H9 (cell line): ENCODE data around the gene TUBGCP6. TPM values are rescaled to one million over a fixed set of nuclear protein-coding genes. Genes with fewer than 3 reads are reported as not detected.

ENCODE experiments used
- DNase-seq: peaks from one replicate; pipeline ENCODE4 v3.0.0-alpha.2; 2017
- H2AFZ ChIP-seq: one replicate; pipeline ENCODE4 v1.6.1; 2013; ENCODE audit warnings: mild to moderate bottlenecking, low read length, control low read depth, moderate library complexity
- H2AK5ac ChIP-seq: 2 replicates; pipeline ENCODE4 v1.6.1; 2013; ENCODE audit warnings: low read length, control low read depth, mixed read lengths; ENCODE audit not compliant: insufficient read length
- H2BK120ac ChIP-seq: one replicate; pipeline ENCODE4 v1.6.1; 2013; ENCODE audit warnings: low read depth, mild to moderate bottlenecking, low read length, control low read depth, inconsistent platforms; ENCODE audit not compliant: poor library complexity, severe bottlenecking
- H2BK12ac ChIP-seq: 2 replicates; pipeline ENCODE4 v1.6.1; 2013; ENCODE audit warnings: low read length, control low read depth, mixed read lengths, low read depth; ENCODE audit not compliant: insufficient read length
- H2BK15ac ChIP-seq: 2 replicates; pipeline ENCODE4 v1.6.1; 2013; ENCODE audit warnings: low read depth, low read length, control low read depth
- H2BK20ac ChIP-seq: one replicate; pipeline ENCODE4 v1.6.1; 2013; ENCODE audit warnings: low read depth, mild to moderate bottlenecking, low read length, control low read depth, inconsistent platforms; ENCODE audit not compliant: poor library complexity, severe bottlenecking
- H2BK5ac ChIP-seq: 2 replicates; pipeline ENCODE4 v1.6.1; 2013; ENCODE audit warnings: low read length, control low read depth, mixed read lengths; ENCODE audit not compliant: insufficient read length
- H3K14ac ChIP-seq: 2 replicates; pipeline ENCODE4 v1.6.1; 2013; ENCODE audit warnings: low read length, control low read depth; ENCODE audit not compliant: insufficient read depth
- H3K18ac ChIP-seq: 2 replicates; pipeline ENCODE4 v1.6.1; 2013; ENCODE audit warnings: low read depth, mild to moderate bottlenecking, mixed read lengths, low read length, control low read depth; ENCODE audit not compliant: insufficient read length
- H3K23ac ChIP-seq: 2 replicates; pipeline ENCODE4 v1.6.1; 2013; ENCODE audit warnings: low read length, control low read depth, mixed read lengths, low read depth; ENCODE audit not compliant: insufficient read length
- H3K23me2 ChIP-seq: 2 replicates; pipeline ENCODE4 v1.6.1; 2013; ENCODE audit warnings: low read depth, mild to moderate bottlenecking, mixed read lengths, low read length, control low read depth; ENCODE audit not compliant: insufficient read length, poor library complexity, severe bottlenecking
- H3K27ac ChIP-seq: 2 replicates; pipeline ENCODE4 v1.5.1; 2013; ENCODE audit warnings: low read length, control low read depth, mixed read lengths, low read depth; ENCODE audit not compliant: insufficient read length
- H3K27me3 ChIP-seq: 2 replicates; pipeline ENCODE4 v1.6.1; 2013; ENCODE audit warnings: low read length, control low read depth, inconsistent platforms; ENCODE audit not compliant: insufficient read depth
- H3K4ac ChIP-seq: 2 replicates; pipeline ENCODE4 v1.6.1; 2013; ENCODE audit warnings: low read depth, mild to moderate bottlenecking, control low read depth, inconsistent platforms, low read length, moderate library complexity
- H3K4me1 ChIP-seq: 2 replicates; pipeline ENCODE4 v1.6.1; 2013; ENCODE audit warnings: low read length, control low read depth, inconsistent platforms; ENCODE audit not compliant: insufficient read depth
- H3K4me2 ChIP-seq: 2 replicates; pipeline ENCODE4 v1.6.1; 2013; ENCODE audit warnings: low read length, control low read depth, mixed read lengths; ENCODE audit not compliant: insufficient read length, insufficient read depth
- H3K56ac ChIP-seq: 2 replicates; pipeline ENCODE4 v1.6.1; 2013; ENCODE audit warnings: low read depth, mild to moderate bottlenecking, mixed read lengths, low read length, control low read depth; ENCODE audit not compliant: insufficient read length
- H3K79me1 ChIP-seq: 2 replicates; pipeline ENCODE4 v1.6.1; 2013; ENCODE audit warnings: low read depth, mild to moderate bottlenecking, moderate library complexity, low read length, control low read depth, inconsistent platforms; ENCODE audit not compliant: insufficient read depth, poor library complexity, severe bottlenecking
- H3K79me2 ChIP-seq: 2 replicates; pipeline ENCODE4 v1.6.1; 2013; ENCODE audit warnings: low read length, control low read depth, inconsistent platforms; ENCODE audit not compliant: insufficient read depth
- H3K9ac ChIP-seq: 2 replicates; pipeline ENCODE4 v1.6.1; 2013; ENCODE audit warnings: low read length, control low read depth, mixed read lengths; ENCODE audit not compliant: insufficient read length; ENCODE audit errors: extremely low read depth
- H3K9me3 ChIP-seq: one replicate; pipeline ENCODE4 v1.6.1; 2013; ENCODE audit warnings: low read depth, low read length, inconsistent platforms; ENCODE audit not compliant: control insufficient read depth
- H3T11ph ChIP-seq: one replicate; pipeline ENCODE4 v1.6.1; 2013; ENCODE audit warnings: mild to moderate bottlenecking, low read length, control low read depth, inconsistent platforms
- H4K20me1 ChIP-seq: one replicate; pipeline ENCODE4 v1.6.1; 2013; ENCODE audit not compliant: control insufficient read depth, insufficient read length, insufficient read depth
- H4K5ac ChIP-seq: 2 replicates; pipeline ENCODE4 v1.6.1; 2013; ENCODE audit warnings: low read depth, mild to moderate bottlenecking, mixed read lengths, low read length, control low read depth; ENCODE audit not compliant: insufficient read length
- H4K8ac ChIP-seq: replicated peaks from 2 replicates; pipeline ENCODE4 v1.6.1; 2013; ENCODE audit warnings: low read length, control low read depth, mixed read lengths, low read depth; ENCODE audit not compliant: insufficient read length
- H4K91ac ChIP-seq: 2 replicates; pipeline ENCODE4 v1.6.1; 2013; ENCODE audit warnings: low read depth, mild to moderate bottlenecking, moderate library complexity, mixed read lengths, low read length, control low read depth; ENCODE audit not compliant: insufficient read length
- H3K27ac Mint-ChIP-seq, 3 experiments: 2 replicates in 2 of 3; 3 replicates in 1 of 3; pipeline ENCODE4 v1.8.0; 2020 to 2021; ENCODE audit warnings: mixed read lengths in 3 of 3, mild to moderate bottlenecking in 1 of 3, moderate library complexity in 1 of 3
- H3K27me3 Mint-ChIP-seq: 2 replicates; pipeline ENCODE4 v1.8.0; 2021; ENCODE audit warnings: low read depth, mild to moderate bottlenecking, moderate library complexity, mixed read lengths
- H3K36me3 Mint-ChIP-seq, 3 experiments: 2 replicates in 2 of 3; 3 replicates in 1 of 3; pipeline ENCODE4 v1.8.0; 2020 to 2021; ENCODE audit warnings: low read depth in 3 of 3, mixed read lengths in 3 of 3; ENCODE audit not compliant: insufficient read depth in 1 of 3
- H3K4me1 Mint-ChIP-seq, 2 experiments: 2 replicates each; pipeline ENCODE4 v1.8.0; 2020; ENCODE audit warnings: mixed read lengths in 2 of 2
- H3K4me3 Mint-ChIP-seq, 2 experiments: 2 replicates in 1 of 2; 3 replicates in 1 of 2; pipeline ENCODE4 v1.8.0; 2020 to 2021; ENCODE audit warnings: mild to moderate bottlenecking in 2 of 2, mixed read lengths in 2 of 2, moderate library complexity in 1 of 2
- H3K9me3 Mint-ChIP-seq, 2 experiments: 2 replicates in 1 of 2; 3 replicates in 1 of 2; pipeline ENCODE4 v1.8.0; 2020; ENCODE audit warnings: mild to moderate bottlenecking in 2 of 2, mixed read lengths in 2 of 2, moderate library complexity in 1 of 2
- CTCF ChIP-seq: fragments of 200-600 bp; sonication (generic); conservative IDR thresholded peaks from 3 replicates; pipeline ENCODE4 v1.8.0; 2021; ENCODE audit warnings: antibody characterized with exemption, mild to moderate bottlenecking
- WGBS: extraction: QIAGEN DNeasy Blood & Tissue Kit; methylation state at CpG from one replicate; pipeline ENCODE4 v1.1.7; 2013; ENCODE audit warnings: missing lambda C conversion rate, low lambda C conversion rate, mixed read lengths; ENCODE audit not compliant: insufficient read length; ENCODE audit errors: extremely low coverage; 5-methylcytosine and 5-hydroxymethylcytosine counted together
- total RNA-seq: library from RNA; stranded (reverse); gene quantifications from 2 replicates; pipeline ENCODE4 v1.2.1, GENCODE V29; 2021

TUBGCP6 gene
- total RNA-seq, 1 experiment from 2014 or later, result 29.0 TPM

GRCh38 chr22:50261615-50262459 lies 17.0 kb upstream of the TUBGCP6 start, which contains the start of gene MAPK12:
Gene MAPK12, minus strand, starts transcription at chr22:50261683. Its CDS starts 174 bp downstream, at chr22:50261509.
- Histone ChIP-seq H3K23me2 (peaks cover 8% of the 10 kb centered on the region), H3K18ac (no peak within 1 kb of the TSS), H4K8ac (no peak within 1 kb of the TSS), H4K5ac (no peak within 1 kb of the TSS), H3K14ac (peak within 1 kb of the TSS; percentile 64; the same call in 1 of the 2 replicates), H2AFZ (no peak within 1 kb of the TSS), H4K91ac (no peak within 1 kb of the TSS), H3K56ac (no peak within 1 kb of the TSS), H4K20me1 (no peaks in the 10 kb centered on the region), H2BK5ac (no peak within 1 kb of the TSS), H3K79me1 (no peaks in the 10 kb centered on the region), H2BK120ac (no peak within 1 kb of the TSS), H3K27ac (no peak within 1 kb of the TSS), H2AK5ac (no peak within 1 kb of the TSS), H3K9me3 (no peaks in the 10 kb centered on the region), H3K27me3 (no peaks in the 10 kb centered on the region; the same call in 1 of the 2 replicates), H3K79me2 (no peaks in the 10 kb centered on the region), H3K23ac (no peak within 1 kb of the TSS), H3K4ac (no peak within 1 kb of the TSS), H3K9ac (no peak within 1 kb of the TSS), H2BK15ac (no peak within 1 kb of the TSS), H2BK20ac (no peak within 1 kb of the TSS), H3K4me2 (peak within 1 kb of the TSS; percentile 59), H3K4me1 (no peaks in the 10 kb centered on the region), H3T11ph (no peak within 1 kb of the TSS), H2BK12ac (no peak within 1 kb of the TSS)
- H3K27me3 Mint-ChIP-seq, result peaks cover 60% of the 10 kb centered on the region
- peak within 1 kb of the TSS; percentile 63 to 78 for H3K4me3 Mint-ChIP-seq
- no CpG with 5 or more reads among the region's 61 CpGs for WGBS
- no peak for TF ChIP-seq CTCF
- no peak within 1 kb of the TSS for H3K27ac Mint-ChIP-seq
- H3K4me1 Mint-ChIP-seq, result peaks cover 8 to 12% of the 10 kb centered on the region in 2 experiments
- peak; percentile 63 for DNase-seq
- H3K36me3 Mint-ChIP-seq, result no peaks in the 10 kb centered on the region
- H3K9me3 Mint-ChIP-seq, result peaks cover 1 to 2% of the 10 kb centered on the region in 2 experiments; a peak in 2 of 5 replicates
